Astrocyte (in vitro differentiated cells and primary cell): ENCODE measurements around the gene SECISBP2. TPM values are rescaled to one million over a fixed set of nuclear protein-coding genes. Genes with fewer than 3 reads are reported as not detected.

Source experiments
- DNase-seq: peaks from one replicate; pipeline ENCODE4 v3.0.0-alpha.2; 2010; ENCODE audit warnings: low read depth
- FAIRE-seq: peaks from 2 replicates; lab custom pipeline; 2011; peaks lifted over from hg19 to GRCh38; lab: Jason Lieb, UNC
- H2AFZ ChIP-seq: 2 replicates; pipeline ENCODE4 v1.6.0; 2012; ENCODE audit warnings: low read depth, low read length, inconsistent platforms
- H3K27ac ChIP-seq: 2 replicates; pipeline ENCODE4 v1.5.1; 2011; ENCODE audit warnings: low read depth, low read length, inconsistent platforms
- H3K27me3 ChIP-seq: 2 replicates; pipeline ENCODE4 v1.6.0; 2011; ENCODE audit warnings: low read length, inconsistent platforms; ENCODE audit not compliant: insufficient read depth
- H3K36me3 ChIP-seq: 2 replicates; pipeline ENCODE4 v1.5.1; 2011; ENCODE audit warnings: low read length, inconsistent platforms; ENCODE audit not compliant: insufficient read depth
- H3K4me1 ChIP-seq: 2 replicates; pipeline ENCODE4 v1.5.1; 2011; ENCODE audit warnings: low read length, inconsistent platforms; ENCODE audit not compliant: insufficient read depth
- H3K4me2 ChIP-seq: 2 replicates; pipeline ENCODE4 v1.6.0; 2012; ENCODE audit warnings: low read length, inconsistent platforms
- H3K4me3 ChIP-seq: 2 replicates; pipeline ENCODE4 v1.5.1; 2011; ENCODE audit warnings: low read depth, mild to moderate bottlenecking, low read length, inconsistent platforms; ENCODE audit not compliant: insufficient read depth
- H3K79me2 ChIP-seq: 2 replicates; pipeline ENCODE4 v1.6.0; 2012; ENCODE audit warnings: mild to moderate bottlenecking, low read length, inconsistent platforms; ENCODE audit not compliant: insufficient read depth
- H3K9ac ChIP-seq: 2 replicates; pipeline ENCODE4 v1.6.0; 2012; ENCODE audit warnings: mild to moderate bottlenecking, low read length, inconsistent platforms
- H3K9me3 ChIP-seq: 2 replicates; pipeline ENCODE4 v1.5.1; 2012; ENCODE audit warnings: low read depth, mild to moderate bottlenecking, low read length, inconsistent platforms; ENCODE audit not compliant: insufficient read depth
- H4K20me1 ChIP-seq: 2 replicates; pipeline ENCODE4 v1.6.0; 2012; ENCODE audit warnings: low read length, inconsistent platforms; ENCODE audit not compliant: insufficient read depth
- H3K27ac Mint-ChIP-seq: one replicate; pipeline ENCODE4 v1.8.0; 2021; ENCODE audit warnings: mild to moderate bottlenecking, mixed read lengths; ENCODE audit not compliant: unreplicated experiment
- H3K27me3 Mint-ChIP-seq: one replicate; pipeline ENCODE4 v1.8.0; 2021; ENCODE audit warnings: low read depth, mixed read lengths; ENCODE audit not compliant: unreplicated experiment
- H3K36me3 Mint-ChIP-seq: one replicate; pipeline ENCODE4 v1.8.0; 2021; ENCODE audit warnings: low read depth, mixed read lengths; ENCODE audit not compliant: unreplicated experiment
- H3K4me1 Mint-ChIP-seq: one replicate; pipeline ENCODE4 v1.8.0; 2021; ENCODE audit warnings: low read depth, mixed read lengths; ENCODE audit not compliant: unreplicated experiment
- H3K4me3 Mint-ChIP-seq: one replicate; pipeline ENCODE4 v1.8.0; 2021; ENCODE audit warnings: mild to moderate bottlenecking, moderate library complexity, mixed read lengths; ENCODE audit not compliant: unreplicated experiment
- H3K9me3 Mint-ChIP-seq: one replicate; pipeline ENCODE4 v1.8.0; 2021; ENCODE audit warnings: mild to moderate bottlenecking, mixed read lengths; ENCODE audit not compliant: unreplicated experiment
- CTCF ChIP-seq: IDR thresholded peaks from 2 replicates; pipeline ENCODE4 v1.5.1; 2011; ENCODE audit warnings: low read depth, mild to moderate bottlenecking, inconsistent platforms, low read length, moderate library complexity; ENCODE audit not compliant: insufficient read depth
- EZH2 ChIP-seq: IDR thresholded peaks from 2 replicates; pipeline ENCODE4 v1.6.1; 2012; ENCODE audit warnings: mild to moderate bottlenecking, low read length, inconsistent platforms; ENCODE audit not compliant: insufficient read depth
- total RNA-seq: library from RNA; stranded (reverse); gene quantifications from 2 replicates; pipeline ENCODE4 v1.2.1, GENCODE V29; 2021

Gene SECISBP2
- total RNA-seq, 1 donor from 2014 or later, result 19.0 TPM

- Histone ChIP-seq H3K9ac (no peak overlapping the region), H3K79me2 (peaks cover under 1% of the 10 kb centered on the region), H4K20me1 (peaks cover 29% of the 10 kb centered on the region), H3K4me2 (no peak overlapping the region), H2AFZ (no peak overlapping the region), H3K4me3 (no peak overlapping the region), H3K27ac (no peak overlapping the region), H3K9me3 (no peaks in the 10 kb centered on the region), H3K36me3 (peaks cover 49% of the 10 kb centered on the region), H3K4me1 (no peaks in the 10 kb centered on the region), H3K27me3 (no peaks in the 10 kb centered on the region)
- Mint-ChIP-seq H3K4me1 (peaks cover 3% of the 10 kb centered on the region), H3K27ac (no peak overlapping the region), H3K36me3 (peaks cover 23% of the 10 kb centered on the region), H3K27me3 (no peaks in the 10 kb centered on the region), H3K9me3 (no peaks in the 10 kb centered on the region), H3K4me3 (no peak overlapping the region)
- FAIRE-seq (no peak), DNase-seq (no peak)
- TF ChIP-seq EZH2, result no peak
These were observed 40.1 kb downstream of the SECISBP2 start for GRCh38 chr9:89358376-89358916.

DNA sequence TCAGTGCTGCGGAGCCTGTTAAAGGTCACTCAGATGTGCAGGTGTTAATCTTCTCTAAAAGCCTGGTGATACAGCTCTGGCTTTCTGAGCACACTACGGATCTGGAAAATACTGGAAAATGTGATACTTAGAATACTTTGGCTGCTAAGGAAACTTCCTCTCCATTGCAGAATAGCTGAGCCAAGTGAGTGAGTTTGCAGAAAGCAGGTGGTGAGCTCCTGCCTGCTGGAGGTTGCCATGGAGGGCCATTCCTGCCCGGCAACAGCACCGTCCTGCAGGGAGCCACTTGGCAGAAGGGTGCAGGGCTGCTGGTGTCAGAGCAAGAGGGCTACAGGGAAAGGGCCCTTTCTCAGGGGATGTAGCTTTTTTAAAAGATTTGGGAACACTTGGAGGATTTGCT, 40.7 kb downstream of the SECISBP2 start:
- Histone ChIP-seq H3K9me3 (no peaks in the 10 kb centered on the region), H3K4me1 (no peaks in the 10 kb centered on the region), H4K20me1 (peaks cover 26% of the 10 kb centered on the region), H3K36me3 (peaks cover 46% of the 10 kb centered on the region), H2AFZ (no peak overlapping the region), H3K27me3 (no peaks in the 10 kb centered on the region), H3K27ac (no peak overlapping the region), H3K4me2 (no peak overlapping the region), H3K79me2 (no peaks in the 10 kb centered on the region), H3K9ac (no peak overlapping the region), H3K4me3 (no peak overlapping the region)
- DNase-seq (no peak), FAIRE-seq (no peak)
- no peak for TF ChIP-seq CTCF
- H3K27ac Mint-ChIP-seq, result no peak overlapping the region
- H3K9me3 Mint-ChIP-seq, result no peaks in the 10 kb centered on the region
- H3K4me1 Mint-ChIP-seq, result peaks cover 3% of the 10 kb centered on the region
- no peaks in the 10 kb centered on the region for H3K27me3 Mint-ChIP-seq
- H3K36me3 Mint-ChIP-seq, result peaks cover 20% of the 10 kb centered on the region
- no peak overlapping the region for H3K4me3 Mint-ChIP-seq

DNA sequence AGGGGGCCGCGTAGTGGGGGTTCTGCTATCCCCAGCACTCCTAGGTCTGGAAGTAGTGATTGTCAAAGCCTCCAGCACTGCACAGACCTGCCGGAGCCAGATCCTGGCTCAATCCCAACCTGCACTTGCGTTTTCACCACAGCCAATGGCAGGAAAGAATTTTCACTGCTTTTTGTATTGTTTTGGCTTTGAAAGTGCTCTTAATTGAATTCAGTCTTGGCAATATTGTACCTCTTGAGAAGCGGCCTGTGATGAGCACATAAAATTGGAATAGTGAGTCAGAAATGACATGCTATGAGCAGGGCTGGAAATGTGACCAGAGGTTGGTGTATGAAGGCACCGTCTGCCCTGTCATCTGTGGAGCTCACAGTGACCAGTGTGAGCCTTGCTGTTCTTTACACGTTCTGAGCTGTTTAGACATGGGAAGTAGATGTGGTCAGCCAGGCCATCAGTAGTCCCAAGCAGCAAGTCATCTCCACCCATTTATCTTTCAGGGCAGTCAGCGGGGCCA, 41.5 kb downstream of the SECISBP2 start:
- no peak overlapping the region for H3K27ac Mint-ChIP-seq
- FAIRE-seq, result no peak
- H3K27me3 Mint-ChIP-seq, result no peaks in the 10 kb centered on the region
- DNase-seq, result no peak
- H3K9me3 ChIP-seq, result no peaks in the 10 kb centered on the region
- no peak overlapping the region for H3K4me3 Mint-ChIP-seq
- H3K4me1 Mint-ChIP-seq, result peaks cover 3% of the 10 kb centered on the region
- H3K36me3 Mint-ChIP-seq, result peaks cover 18% of the 10 kb centered on the region
- TF ChIP-seq CTCF (no peak), EZH2 (no peak)
- no peak overlapping the region for H3K9ac ChIP-seq
- peaks cover 19% of the 10 kb centered on the region for H4K20me1 ChIP-seq
- H3K27ac ChIP-seq, result no peak overlapping the region
- no peaks in the 10 kb centered on the region for H3K9me3 Mint-ChIP-seq
- peaks cover 46% of the 10 kb centered on the region for H3K36me3 ChIP-seq
- no peaks in the 10 kb centered on the region for H3K4me1 ChIP-seq
- no peak overlapping the region for H2AFZ ChIP-seq
- no peak overlapping the region for H3K4me3 ChIP-seq
- H3K27me3 ChIP-seq, result no peaks in the 10 kb centered on the region
- H3K4me2 ChIP-seq, result no peak overlapping the region
- H3K79me2 ChIP-seq, result no peaks in the 10 kb centered on the region
